ENCODE measurements around the gene FAM174A. TPM values are rescaled to one million over a fixed set of nuclear protein-coding genes. Genes with fewer than 3 reads are reported as not detected.

The FAM174A gene
- total RNA-seq, 5 donors from 2014 or later (not counting 1 experiment from before 2014, with no cell fraction given), result 6.0 to 9.5 (median 7.0) TPM

DNA sequence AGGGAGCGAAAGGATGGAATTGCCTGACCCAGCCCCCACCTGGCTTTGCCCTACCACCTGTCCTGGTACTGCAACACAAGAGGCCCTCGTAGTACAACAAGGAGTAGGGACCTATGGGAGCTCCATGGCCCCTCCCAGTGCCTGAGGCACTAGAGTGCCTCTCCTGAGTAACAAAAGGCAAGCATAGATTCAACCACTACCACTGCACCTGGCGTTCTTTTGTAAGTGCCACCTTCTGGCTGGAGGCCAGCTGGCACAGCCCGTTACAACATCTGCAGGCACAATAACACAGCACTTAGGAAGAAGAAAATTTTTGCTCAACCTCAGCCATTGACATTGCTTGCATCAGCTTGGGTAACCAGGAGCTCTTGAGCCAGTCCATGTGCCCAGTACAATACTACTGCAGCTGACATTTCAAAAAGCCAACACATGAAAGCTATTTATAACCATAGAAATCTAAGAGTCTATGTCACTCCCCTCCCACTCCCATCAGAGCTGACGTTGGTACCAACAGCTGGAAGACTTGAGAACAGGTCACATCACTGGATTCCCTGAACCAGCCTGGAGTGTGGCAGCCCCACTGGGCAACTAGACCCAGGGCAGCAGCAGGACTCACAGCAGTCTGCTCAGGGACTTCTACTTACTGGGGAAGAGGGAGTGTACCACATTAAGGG is 17.7 kb upstream of the FAM174A start:
- Mint-ChIP-seq H3K27me3 (peaks cover 7 to 25% of the 10 kb centered on the region in 2 donors), H3K9me3 (peaks cover 5 to 19% (median 11%) of the 10 kb centered on the region in 3 donors), H3K4me3 (no peak overlapping the region), H3K4me1 (peaks cover 0 to 4% (median 0%) of the 10 kb centered on the region in 3 donors), H3K36me3 (peaks cover 5% of the 10 kb centered on the region), H3K27ac (no peak overlapping the region)
- ATAC-seq (replicated peaks in 1 of 4), result no peak
- no peaks in the 10 kb centered on the region for H3K4me1 ChIP-seq (ENCODE audit: control insufficient read depth in 1 of 2, extremely low read depth in 1 of 2, insufficient read depth in 2 of 2, low read length in 2 of 2)
- POLR2A ChIA-PET, result no interaction called here
- no peaks in the 10 kb centered on the region for H3K9me3 ChIP-seq
- H3K27me3 ChIP-seq (replicated peaks in 1 of 2; ENCODE audit: control insufficient read depth in 2 of 2, extremely low read depth in 1 of 2, insufficient read depth in 2 of 2, low read length in 1 of 2), result peaks cover 0 to 16% of the 10 kb centered on the region in 2 experiments
- H3K36me3 ChIP-seq (ENCODE audit: control insufficient read depth in 2 of 2, extremely low read depth in 1 of 2, insufficient read depth in 1 of 2, low read length in 1 of 2), result no peaks in the 10 kb centered on the region
- no peak overlapping the region for H3K27ac ChIP-seq (ENCODE audit: low read length)
- H3K4me3 ChIP-seq (ENCODE audit: control insufficient read depth in 1 of 2, extremely low read depth in 1 of 2, low read length in 1 of 2), result no peak overlapping the region
- WGBS (ENCODE audit: insufficient coverage), result 73% methylated on average over 5 of the region's 5 CpGs
- CTCF ChIA-PET, result no interaction called here
- DNase-seq, result no peak

DNA sequence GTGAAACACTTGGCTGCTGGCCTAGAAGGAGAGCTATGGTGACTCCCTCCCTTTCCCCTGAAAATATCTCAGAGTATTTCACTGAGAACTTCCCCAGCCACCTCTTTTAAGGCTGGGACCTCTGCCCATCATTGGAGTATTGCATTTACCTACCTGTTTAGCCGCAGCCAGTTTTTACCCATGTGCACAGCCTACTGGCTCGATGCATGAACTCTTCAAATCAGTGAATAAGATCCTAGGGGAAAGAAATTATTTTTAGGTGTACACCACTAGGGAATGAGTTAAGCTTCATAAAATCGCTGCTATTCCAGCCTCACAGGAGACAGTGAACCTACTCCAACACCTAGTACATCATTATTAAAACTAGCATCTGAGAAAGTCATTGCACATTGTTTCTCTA is 16.8 kb upstream of the FAM174A start:
- peaks cover 10 to 25% of the 10 kb centered on the region in 2 donors for H3K27me3 Mint-ChIP-seq
- no peaks in the 10 kb centered on the region for H3K36me3 ChIP-seq (ENCODE audit: control insufficient read depth in 2 of 2, extremely low read depth in 1 of 2, insufficient read depth in 1 of 2, low read length in 1 of 2)
- H3K9me3 Mint-ChIP-seq, result peaks cover 9 to 19% (median 11%) of the 10 kb centered on the region in 3 donors
- H3K27me3 ChIP-seq (replicated peaks in 1 of 2; ENCODE audit: control insufficient read depth in 2 of 2, extremely low read depth in 1 of 2, insufficient read depth in 2 of 2, low read length in 1 of 2), result peaks cover 0 to 16% of the 10 kb centered on the region in 2 experiments
- CTCF ChIA-PET, result no interaction called here
- ATAC-seq (replicated peaks in 1 of 4) (no peak), DNase-seq (no peak)
- H3K4me3 Mint-ChIP-seq, result no peak overlapping the region
- H3K27ac Mint-ChIP-seq, result no peak overlapping the region
- H3K4me1 ChIP-seq (ENCODE audit: control insufficient read depth in 1 of 2, extremely low read depth in 1 of 2, insufficient read depth in 2 of 2, low read length in 2 of 2), result no peaks in the 10 kb centered on the region
- H3K4me3 ChIP-seq (ENCODE audit: control insufficient read depth in 1 of 2, extremely low read depth in 1 of 2, low read length in 1 of 2), result no peak overlapping the region
- no peak overlapping the region for H3K27ac ChIP-seq (ENCODE audit: low read length)
- POLR2A ChIA-PET, result no interaction called here
- WGBS (ENCODE audit: insufficient coverage), result no CpG with 5 or more reads among the region's 3 CpGs
- H3K36me3 Mint-ChIP-seq, result peaks cover 5% of the 10 kb centered on the region
- H3K9me3 ChIP-seq, result no peaks in the 10 kb centered on the region
- peaks cover 0 to 4% (median 0%) of the 10 kb centered on the region in 3 donors for H3K4me1 Mint-ChIP-seq

DNA sequence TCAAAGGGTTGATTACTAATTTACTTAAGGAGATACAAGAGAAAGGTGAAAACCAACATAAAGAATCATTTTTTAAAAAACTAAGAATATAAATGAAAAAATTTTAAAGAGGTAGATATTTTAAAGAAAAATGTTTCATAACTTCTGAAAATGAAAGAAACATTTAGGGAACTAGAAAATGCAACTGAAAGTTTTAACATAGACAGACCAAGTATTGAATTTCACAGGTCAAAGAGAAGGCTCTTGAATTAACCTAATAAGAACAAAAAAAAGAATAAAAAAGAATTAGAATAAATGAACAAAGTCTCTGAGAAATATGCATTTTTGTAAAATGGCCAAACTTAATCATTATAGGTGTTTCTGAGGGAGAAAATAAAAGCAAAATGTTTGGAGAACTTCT is 16.1 kb upstream of the FAM174A start:
- H3K36me3 Mint-ChIP-seq, result peaks cover 5% of the 10 kb centered on the region
- ATAC-seq (replicated peaks in 1 of 4), result no peak
- H3K9me3 Mint-ChIP-seq, result peaks cover 9 to 19% (median 11%) of the 10 kb centered on the region in 3 donors
- ChIA-PET POLR2A (no interaction called here), CTCF (interaction anchor here in 1 of 2 donors (0.7 kb wide), 1 partner anchor 34 kb away, joined by 3 read pairs; no protein-coding TSS in a partner anchor)
- H3K4me1 ChIP-seq (ENCODE audit: control insufficient read depth in 1 of 2, extremely low read depth in 1 of 2, insufficient read depth in 2 of 2, low read length in 2 of 2), result no peaks in the 10 kb centered on the region
- H3K4me3 ChIP-seq (ENCODE audit: control insufficient read depth in 1 of 2, extremely low read depth in 1 of 2, low read length in 1 of 2), result no peak overlapping the region
- no peak overlapping the region for H3K27ac ChIP-seq (ENCODE audit: low read length)
- H3K27me3 Mint-ChIP-seq, result peaks cover 10 to 26% of the 10 kb centered on the region in 2 donors
- H3K4me3 Mint-ChIP-seq, result no peak overlapping the region
- H3K27ac Mint-ChIP-seq, result no peak overlapping the region
- peaks cover 0 to 4% (median 0%) of the 10 kb centered on the region in 3 donors for H3K4me1 Mint-ChIP-seq
- no peaks in the 10 kb centered on the region for H3K36me3 ChIP-seq (ENCODE audit: control insufficient read depth in 2 of 2, extremely low read depth in 1 of 2, insufficient read depth in 1 of 2, low read length in 1 of 2)
- no peaks in the 10 kb centered on the region for H3K9me3 ChIP-seq
- no peak for DNase-seq
- peaks cover 0 to 16% of the 10 kb centered on the region in 2 experiments for H3K27me3 ChIP-seq (replicated peaks in 1 of 2; ENCODE audit: control insufficient read depth in 2 of 2, extremely low read depth in 1 of 2, insufficient read depth in 2 of 2, low read length in 1 of 2)

DNA sequence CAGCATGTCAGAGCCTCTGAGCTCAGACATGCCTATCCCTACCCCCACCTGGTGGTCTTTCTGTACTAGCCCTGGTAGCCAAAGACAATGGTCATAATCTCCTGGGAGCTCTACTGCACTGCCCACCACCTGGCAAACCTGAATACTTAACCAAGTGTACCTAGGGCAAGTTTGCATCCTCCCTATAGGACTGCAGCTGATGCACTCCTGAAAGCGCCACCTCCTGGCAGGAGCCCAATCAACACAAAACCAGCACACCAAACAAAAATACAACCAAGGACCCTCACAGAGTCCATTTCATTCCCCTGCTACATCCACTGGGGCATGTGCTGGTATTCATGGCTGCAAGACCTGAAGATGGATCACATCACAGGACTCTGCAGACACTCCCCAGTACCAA is 14.8 kb upstream of the FAM174A start:
- peaks cover 10 to 33% of the 10 kb centered on the region in 2 donors for H3K27me3 Mint-ChIP-seq
- POLR2A ChIA-PET, result no interaction called here
- no peak overlapping the region for H3K27ac Mint-ChIP-seq
- no peak overlapping the region for H3K4me3 Mint-ChIP-seq
- no peaks in the 10 kb centered on the region for H3K36me3 ChIP-seq (ENCODE audit: control insufficient read depth in 2 of 2, extremely low read depth in 1 of 2, insufficient read depth in 1 of 2, low read length in 1 of 2)
- peaks cover 0 to 4% (median 0%) of the 10 kb centered on the region in 3 donors for H3K4me1 Mint-ChIP-seq
- H3K9me3 Mint-ChIP-seq, result peaks cover 9 to 19% (median 15%) of the 10 kb centered on the region in 3 donors
- H3K4me3 ChIP-seq (ENCODE audit: control insufficient read depth in 1 of 2, extremely low read depth in 1 of 2, low read length in 1 of 2), result no peak overlapping the region
- ATAC-seq (replicated peaks in 1 of 4) (no peak), DNase-seq (no peak)
- no peak overlapping the region for H3K27ac ChIP-seq (ENCODE audit: low read length)
- 100% methylated on average over 1 of the region's 1 CpG for WGBS (ENCODE audit: insufficient coverage)
- peaks cover 0 to 16% of the 10 kb centered on the region in 2 experiments for H3K27me3 ChIP-seq (replicated peaks in 1 of 2; ENCODE audit: control insufficient read depth in 2 of 2, extremely low read depth in 1 of 2, insufficient read depth in 2 of 2, low read length in 1 of 2)
- peaks cover 5% of the 10 kb centered on the region for H3K36me3 Mint-ChIP-seq
- CTCF ChIA-PET, result no interaction called here
- no peaks in the 10 kb centered on the region for H3K9me3 ChIP-seq
- no peaks in the 10 kb centered on the region for H3K4me1 ChIP-seq (ENCODE audit: control insufficient read depth in 1 of 2, extremely low read depth in 1 of 2, insufficient read depth in 2 of 2, low read length in 2 of 2)

DNA sequence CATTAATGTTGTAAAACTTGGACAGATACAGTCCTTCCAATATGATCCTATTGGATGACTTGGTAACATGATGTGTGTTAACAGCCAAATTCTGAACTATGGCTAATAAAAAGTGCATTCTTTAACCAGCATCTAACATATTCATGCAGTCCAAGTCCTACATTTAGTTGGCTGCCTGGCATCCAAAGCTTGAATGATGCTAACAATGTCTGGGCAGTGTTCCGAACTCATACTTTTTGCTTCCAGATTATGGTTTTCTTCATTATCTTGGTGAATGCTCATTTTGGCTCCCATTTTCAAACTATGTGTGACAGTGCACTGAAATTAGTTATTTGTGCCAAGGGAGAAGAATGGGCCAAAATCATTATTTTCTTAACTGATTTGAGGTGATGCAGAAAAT is 2.8 kb downstream of the FAM174A start:
- Mint-ChIP-seq H3K4me1 (peaks cover 42 to 51% (median 43%) of the 10 kb centered on the region in 3 donors), H3K36me3 (peaks cover 3% of the 10 kb centered on the region)
- WGBS (ENCODE audit: insufficient coverage), result 100% methylated on average over 1 of the region's 1 CpG

DNA sequence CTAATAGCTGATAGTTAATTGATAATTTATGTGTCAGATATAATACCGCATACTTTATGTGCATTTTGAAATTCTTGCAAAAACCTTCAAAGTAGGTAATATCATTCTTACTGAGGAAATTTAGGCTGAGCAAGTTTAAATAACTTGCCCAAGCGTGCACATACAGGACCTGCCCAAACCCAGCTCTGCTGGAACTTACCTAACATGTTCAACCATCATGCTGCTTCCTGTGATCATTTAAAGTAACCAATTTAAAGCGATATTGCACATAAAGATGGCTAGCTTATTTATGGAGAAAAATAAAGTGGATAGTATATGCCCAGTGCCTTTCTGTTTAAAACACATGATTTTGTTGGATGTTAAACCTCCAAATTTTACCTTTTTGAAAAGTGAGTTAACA is 4.3 kb downstream of the FAM174A start:
- Histone ChIP-seq H3K27me3 (replicated peaks in 1 of 2; ENCODE audit: control insufficient read depth in 2 of 2, extremely low read depth in 1 of 2, insufficient read depth in 2 of 2, low read length in 1 of 2) (no peaks in the 10 kb centered on the region), H3K4me3 (ENCODE audit: control insufficient read depth in 1 of 2, extremely low read depth in 1 of 2, low read length in 1 of 2) (no peak overlapping the region), H3K4me1 (ENCODE audit: control insufficient read depth in 1 of 2, extremely low read depth in 1 of 2, insufficient read depth in 2 of 2, low read length in 2 of 2) (peaks cover 8 to 13% of the 10 kb centered on the region in 2 experiments), H3K9me3 (no peaks in the 10 kb centered on the region), H3K36me3 (ENCODE audit: control insufficient read depth in 2 of 2, extremely low read depth in 1 of 2, insufficient read depth in 1 of 2, low read length in 1 of 2) (no peaks in the 10 kb centered on the region), H3K27ac (ENCODE audit: low read length) (no peak overlapping the region)
- Mint-ChIP-seq H3K27ac (no peak overlapping the region), H3K9me3 (no peaks in the 10 kb centered on the region), H3K27me3 (no peaks in the 10 kb centered on the region), H3K4me1 (peaks cover 41 to 50% (median 49%) of the 10 kb centered on the region in 3 donors), H3K36me3 (peaks cover 11% of the 10 kb centered on the region), H3K4me3 (no peak overlapping the region)
- ChIA-PET CTCF (no interaction called here), POLR2A (interaction anchor here in 1 of 2 donors (0.6 kb wide), 1 partner anchor 312 kb away, joined by 3 read pairs; no protein-coding TSS in a partner anchor)
- DNase-seq (no peak), ATAC-seq (replicated peaks in 1 of 4) (no peak)
- WGBS (ENCODE audit: insufficient coverage), result 80% methylated on average over 1 of the region's 3 CpGs

More for the DNA sequence above, 2.8 kb downstream of the FAM174A start:
- Mint-ChIP-seq H3K4me3 (no peak overlapping the region), H3K9me3 (no peaks in the 10 kb centered on the region), H3K27me3 (no peaks in the 10 kb centered on the region), H3K27ac (no peak overlapping the region)
- no peak for ATAC-seq (replicated peaks in 1 of 4)
- Histone ChIP-seq H3K9me3 (no peaks in the 10 kb centered on the region), H3K36me3 (ENCODE audit: control insufficient read depth in 2 of 2, extremely low read depth in 1 of 2, insufficient read depth in 1 of 2, low read length in 1 of 2) (no peaks in the 10 kb centered on the region), H3K27me3 (replicated peaks in 1 of 2; ENCODE audit: control insufficient read depth in 2 of 2, extremely low read depth in 1 of 2, insufficient read depth in 2 of 2, low read length in 1 of 2) (no peaks in the 10 kb centered on the region), H3K27ac (ENCODE audit: low read length) (no peak overlapping the region), H3K4me3 (ENCODE audit: control insufficient read depth in 1 of 2, extremely low read depth in 1 of 2, low read length in 1 of 2) (no peak overlapping the region), H3K4me1 (ENCODE audit: control insufficient read depth in 1 of 2, extremely low read depth in 1 of 2, insufficient read depth in 2 of 2, low read length in 2 of 2) (peaks cover 8 to 13% of the 10 kb centered on the region in 2 experiments)
- POLR2A ChIA-PET, result no interaction called here
- CTCF ChIA-PET, result no interaction called here
- DNase-seq, result no peak

Measured in T-cell (primary cell).